H1 (cell line): ENCODE measurements around the gene TRAP1. TPM values are rescaled to one million over a fixed set of nuclear protein-coding genes. Genes with fewer than 3 reads are reported as not detected.

ENCODE experiments used
- BRCA1 ChIP-seq: IDR thresholded peaks from 2 replicates; pipeline ENCODE4 v1.6.1; 2012; ENCODE audit warnings: low read depth, low read length, improper control_type of control experiment
- CBX5 ChIP-seq: fragments of 300-800, 300-1000 bp; sonication (generic); IDR thresholded peaks from 2 replicates; pipeline ENCODE4 v1.7.1; 2016; ENCODE audit warnings: antibody characterized with exemption, low read length, low read depth
- CHD2 ChIP-seq: IDR thresholded peaks from 2 replicates; pipeline ENCODE4 v1.6.1; 2012; ENCODE audit warnings: low read length, improper control_type of control experiment
- CTCF ChIP-seq, 3 experiments: IDR thresholded peaks; 1 replicate in 2 of 3; 2 replicates in 1 of 3; pipeline versions ENCODE4 v1.5.1 to v1.6.1; 2011; ENCODE audit warnings: low read length in 3 of 3, mild to moderate bottlenecking in 3 of 3, inconsistent platforms in 2 of 3, low read depth in 1 of 3, moderate library complexity in 1 of 3; ENCODE audit not compliant: insufficient read depth in 1 of 3; ENCODE audit errors: control extremely low read depth in 1 of 3
- GTF2F1 ChIP-seq: IDR thresholded peaks from 2 replicates; pipeline ENCODE4 v1.6.1; 2012; ENCODE audit warnings: low read depth, low read length, improper control_type of control experiment, borderline replicate concordance
- JUN ChIP-seq: IDR thresholded peaks from 2 replicates; pipeline ENCODE4 v1.6.1; 2011; ENCODE audit warnings: low read depth, mild to moderate bottlenecking, improper control_type of control experiment, low read length
- JUND ChIP-seq: IDR thresholded peaks from 2 replicates; pipeline ENCODE4 v1.6.1; 2011; ENCODE audit warnings: mild to moderate bottlenecking, improper control_type of control experiment, low read length
- NANOG ChIP-seq: IDR thresholded peaks from 2 replicates; pipeline ENCODE4 v1.6.1; 2011; ENCODE audit warnings: low read length, low read depth, mild to moderate bottlenecking, inconsistent platforms; ENCODE audit not compliant: insufficient read depth, poor library complexity, severe bottlenecking
- NRF1 ChIP-seq: IDR thresholded peaks from 2 replicates; pipeline ENCODE4 v1.6.1; 2011; ENCODE audit warnings: mild to moderate bottlenecking, low read depth, low read length, improper control_type of control experiment
- RFX5 ChIP-seq: IDR thresholded peaks from 2 replicates; pipeline ENCODE4 v1.6.1; 2011; ENCODE audit warnings: low read depth, low read length, improper control_type of control experiment, borderline replicate concordance
- SUZ12 ChIP-seq: fragments of 200-600 bp; sonication (generic); IDR thresholded peaks from 2 replicates; pipeline ENCODE4 v1.6.1; 2012; ENCODE audit warnings: mild to moderate bottlenecking, inconsistent platforms, low read length, moderate library complexity, mixed read lengths
- TAF7 ChIP-seq: optimal IDR thresholded peaks from 2 replicates; pipeline ENCODE3; 2011; ENCODE audit warnings: low read depth, mild to moderate bottlenecking, inconsistent platforms, low read length, moderate library complexity, borderline replicate concordance
- TCF12 ChIP-seq: IDR thresholded peaks from 2 replicates; pipeline ENCODE4 v1.6.1; 2011; ENCODE audit warnings: low read depth, mild to moderate bottlenecking, low read length
- polyA plus RNA-seq, 7 experiments: library from polyadenylated mRNA; depleted of rRNA in 3 of 7; stranded (reverse) in 5 of 7; unstranded in 2 of 7; fragments of >200 nt in 5 of 7; fragments of 200-250 nt in 2 of 7; gene quantifications; 1 replicate in 5 of 7; 2 replicates in 1 of 7; 4 replicates in 1 of 7; pipeline versions ENCODE4 v1.2.1 to v1.2.3, GENCODE V29; 2011 to 2013; ENCODE audit warnings: missing spikeins in 2 of 7, mixed read lengths in 2 of 7
- total RNA-seq: library from RNA; stranded (reverse); fragmentation: NEBNext Ultra II Directional; extraction: Animal tissue kit (Norgen Biotek cat#: 25700); gene quantifications from 2 replicates; pipeline ENCODE4 v1.2.1, GENCODE V29; 2021
- TF ChIP-seq, protein P1 (sequence below): IDR thresholded peaks from 2 replicates; pipeline ENCODE4 v1.6.1; 2012; ENCODE audit warnings: inconsistent platforms

The TRAP1 gene
- total and polyA plus RNA-seq, 2 of the 8 experiments (the other 6 are each of a cell fraction or from before 2014, with no cell fraction given): 215 to 283 TPM

DNA sequence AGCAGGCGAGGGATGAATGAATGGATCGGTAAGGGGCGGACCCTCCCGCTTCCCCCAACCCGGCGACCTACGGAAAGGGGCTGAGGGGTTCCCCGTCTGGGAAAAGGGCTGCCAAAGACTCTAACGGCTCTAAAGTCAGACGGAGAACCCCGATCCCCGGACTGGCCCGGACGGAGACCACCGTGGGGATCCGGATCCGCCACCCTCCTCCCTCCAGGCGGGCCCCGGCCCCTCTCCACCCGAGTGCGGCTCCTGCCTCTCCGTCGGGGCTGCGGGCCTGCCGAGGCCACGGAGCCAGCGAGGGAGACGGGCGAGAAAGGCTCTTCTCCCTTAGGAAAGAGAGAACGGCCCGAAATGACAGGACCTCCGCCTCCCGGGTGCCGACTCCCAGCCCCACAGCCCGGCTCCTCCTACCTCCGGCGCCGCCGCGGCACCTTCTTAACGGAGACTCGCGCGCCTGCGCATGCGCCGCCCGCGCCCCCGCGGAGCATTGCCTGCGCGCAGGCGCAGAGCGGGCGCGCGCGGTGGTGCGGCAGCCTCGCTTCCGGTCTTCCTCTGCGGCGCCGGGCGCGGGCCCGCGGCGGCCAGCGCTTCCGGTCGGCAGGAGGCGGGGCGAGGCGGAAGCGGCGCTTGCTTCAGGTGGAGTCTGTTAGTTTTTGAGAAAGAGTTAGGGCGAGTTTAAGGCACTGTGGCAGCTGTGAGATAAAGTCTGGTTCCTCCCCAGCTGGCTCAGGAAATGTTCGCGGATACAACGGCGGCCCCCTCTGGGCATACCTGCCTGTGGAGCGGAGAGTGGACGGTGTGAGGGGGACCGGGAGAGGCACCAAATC lies 106.0 kb downstream of the TRAP1 start, which contains the start of gene SLX4 (continued):
- TF ChIP-seq JUND: no peak
- TF ChIP-seq JUN: no peak
- TF ChIP-seq CTCF (IDR thresholded peaks at IDR 0.05; ENCODE audit: control extremely low read depth in 1 of 3, insufficient read depth in 1 of 3, low read depth in 1 of 3, low read length in 3 of 3): no peak
- no peak for TF ChIP-seq GTF2F1
- no peak for TF ChIP-seq NANOG
- TF ChIP-seq RFX5: no peak
- TF ChIP-seq CHD2: no peak
- TF ChIP-seq NRF1: peak; percentile 98
- no peak for TF ChIP-seq TAF7
- TF ChIP-seq SUZ12: no peak
- no peak for TF ChIP-seq TCF12
- TF ChIP-seq, protein P1, sequence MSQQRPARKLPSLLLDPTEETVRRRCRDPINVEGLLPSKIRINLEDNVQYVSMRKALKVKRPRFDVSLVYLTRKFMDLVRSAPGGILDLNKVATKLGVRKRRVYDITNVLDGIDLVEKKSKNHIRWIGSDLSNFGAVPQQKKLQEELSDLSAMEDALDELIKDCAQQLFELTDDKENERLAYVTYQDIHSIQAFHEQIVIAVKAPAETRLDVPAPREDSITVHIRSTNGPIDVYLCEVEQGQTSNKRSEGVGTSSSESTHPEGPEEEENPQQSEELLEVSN: no peak
- TF ChIP-seq BRCA1: no peak
- no peak for TF ChIP-seq CBX5
